HG02610 (cell line): ENCODE data around the gene WDR44.
"Not testable (repeated sequence)": the region's sequence is repeated elsewhere in the genome, so short reads cannot be mapped to it uniquely, and the experiment has no call there.

Experiments used
- ATAC-seq: cut with Tn5 transposase; IDR thresholded peaks from one replicate; pipeline ENCODE4 v1.9.1; 2021; ENCODE audit warnings: mild to moderate bottlenecking, moderate library complexity; ENCODE audit not compliant: unreplicated experiment

WDR44 gene

GRCh38 chrX:118360429-118361125, 14.7 kb downstream of the WDR44 start:
- ATAC-seq, result no peak

GRCh38 chrX:118364261-118364660, 18.4 kb downstream of the WDR44 start:
- ATAC-seq, result no peak

- ATAC-seq, result no peak
These were observed 21.4 kb downstream of the WDR44 start for GRCh38 chrX:118367338-118367737.

- ATAC-seq, result no peak
These were observed 22.5 kb downstream of the WDR44 start for GRCh38 chrX:118368398-118368797.

GRCh38 chrX:118370921-118371624, 25.2 kb downstream of the WDR44 start:
- ATAC-seq, result no peak

GRCh38 chrX:118373538-118373937, 27.6 kb downstream of the WDR44 start:
- no peak for ATAC-seq

GRCh38 chrX:118383120-118383519, 37.2 kb downstream of the WDR44 start:
- no peak for ATAC-seq

GRCh38 chrX:118392716-118393115, 46.8 kb downstream of the WDR44 start:
- ATAC-seq, result no peak

GRCh38 chrX:118396113-118396512, 50.2 kb downstream of the WDR44 start:
- ATAC-seq, result no peak

- no peak for ATAC-seq
These were observed 72.9 kb downstream of the WDR44 start for GRCh38 chrX:118418811-118419251.

- ATAC-seq, result peak; percentile 71
These were observed 74.6 kb downstream of the WDR44 start for GRCh38 chrX:118420462-118420861.

- peak; percentile 97 for ATAC-seq
These were observed 77.7 kb downstream of the WDR44 start for GRCh38 chrX:118423558-118423957.

- no peak for ATAC-seq
These were observed 86.9 kb downstream of the WDR44 start for GRCh38 chrX:118432799-118433198.

- no peak for ATAC-seq
These were observed 91.4 kb downstream of the WDR44 start for GRCh38 chrX:118437283-118437682.

- no peak for ATAC-seq
These were observed 102.4 kb downstream of the WDR44 start for GRCh38 chrX:118448273-118448783.

- no peak for ATAC-seq
These were observed 109.1 kb downstream of the WDR44 start for GRCh38 chrX:118455013-118455412.

- peak; percentile 62 for ATAC-seq
These were observed 113.6 kb downstream of the WDR44 start for GRCh38 chrX:118459494-118459893.

GRCh38 chrX:118464501-118464900, 118.6 kb downstream of the WDR44 start:
- no peak for ATAC-seq

GRCh38 chrX:118468122-118468521, 122.2 kb downstream of the WDR44 start:
- ATAC-seq, result no peak

- not testable (repeated sequence) for ATAC-seq
These were observed 124.9 kb downstream of the WDR44 start for GRCh38 chrX:118470721-118471347.

GRCh38 chrX:118474586-118474985, 128.7 kb downstream of the WDR44 start:
- ATAC-seq, result no peak

- ATAC-seq, result no peak
These were observed 130.0 kb downstream of the WDR44 start for GRCh38 chrX:118475903-118476302.
